Measurements from ENCODE around the gene CELF2.

DNA sequence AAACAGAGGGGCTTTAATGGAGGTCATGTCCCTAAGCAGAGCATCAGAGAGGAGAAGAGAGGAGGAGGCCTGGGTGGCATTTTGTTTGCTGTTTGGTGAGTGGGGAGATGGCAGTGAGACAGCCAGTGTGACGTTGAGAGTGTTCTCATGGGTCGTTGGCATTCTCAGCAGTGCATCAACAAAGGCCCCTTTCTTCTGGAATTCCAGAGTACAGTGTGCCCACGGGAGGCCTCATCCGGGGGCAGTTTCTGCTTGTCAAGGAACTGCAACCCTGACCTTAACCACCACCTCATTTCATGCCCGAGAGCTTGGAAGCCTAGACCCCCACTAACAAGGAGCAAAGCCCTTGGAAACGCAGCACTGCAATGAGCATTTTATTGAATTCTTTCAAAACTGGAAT, 92.9 kb downstream of the CELF2 start:
- TF ChIP-seq, protein P1, sequence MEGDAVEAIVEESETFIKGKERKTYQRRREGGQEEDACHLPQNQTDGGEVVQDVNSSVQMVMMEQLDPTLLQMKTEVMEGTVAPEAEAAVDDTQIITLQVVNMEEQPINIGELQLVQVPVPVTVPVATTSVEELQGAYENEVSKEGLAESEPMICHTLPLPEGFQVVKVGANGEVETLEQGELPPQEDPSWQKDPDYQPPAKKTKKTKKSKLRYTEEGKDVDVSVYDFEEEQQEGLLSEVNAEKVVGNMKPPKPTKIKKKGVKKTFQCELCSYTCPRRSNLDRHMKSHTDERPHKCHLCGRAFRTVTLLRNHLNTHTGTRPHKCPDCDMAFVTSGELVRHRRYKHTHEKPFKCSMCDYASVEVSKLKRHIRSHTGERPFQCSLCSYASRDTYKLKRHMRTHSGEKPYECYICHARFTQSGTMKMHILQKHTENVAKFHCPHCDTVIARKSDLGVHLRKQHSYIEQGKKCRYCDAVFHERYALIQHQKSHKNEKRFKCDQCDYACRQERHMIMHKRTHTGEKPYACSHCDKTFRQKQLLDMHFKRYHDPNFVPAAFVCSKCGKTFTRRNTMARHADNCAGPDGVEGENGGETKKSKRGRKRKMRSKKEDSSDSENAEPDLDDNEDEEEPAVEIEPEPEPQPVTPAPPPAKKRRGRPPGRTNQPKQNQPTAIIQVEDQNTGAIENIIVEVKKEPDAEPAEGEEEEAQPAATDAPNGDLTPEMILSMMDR (conservative IDR thresholded peaks at IDR 0.05) = no peak
- TF ChIP-seq ZFX (IDR thresholded peaks at IDR 0.05) = no peak
